Renal cortical epithelial cell (primary cell): ENCODE measurements around the gene CCL7. TPM values are rescaled to one million over a fixed set of nuclear protein-coding genes. Genes with fewer than 3 reads are reported as not detected.
"Not testable (repeated sequence)": the region's sequence is repeated elsewhere in the genome, so short reads cannot be mapped to it uniquely, and the experiment has no call there.

Experiments used
- DNase-seq: peaks from one replicate; pipeline ENCODE4 v3.0.0-alpha.2; 2011; ENCODE audit warnings: low read depth
- total RNA-seq: library from RNA; depleted of rRNA; stranded (reverse); fragments of >200 nt; gene quantifications from 2 replicates; pipeline ENCODE4 v1.2.3, GENCODE V29; 2014

The CCL7 gene
- total RNA-seq, result not detected in 2 replicates

DNA sequence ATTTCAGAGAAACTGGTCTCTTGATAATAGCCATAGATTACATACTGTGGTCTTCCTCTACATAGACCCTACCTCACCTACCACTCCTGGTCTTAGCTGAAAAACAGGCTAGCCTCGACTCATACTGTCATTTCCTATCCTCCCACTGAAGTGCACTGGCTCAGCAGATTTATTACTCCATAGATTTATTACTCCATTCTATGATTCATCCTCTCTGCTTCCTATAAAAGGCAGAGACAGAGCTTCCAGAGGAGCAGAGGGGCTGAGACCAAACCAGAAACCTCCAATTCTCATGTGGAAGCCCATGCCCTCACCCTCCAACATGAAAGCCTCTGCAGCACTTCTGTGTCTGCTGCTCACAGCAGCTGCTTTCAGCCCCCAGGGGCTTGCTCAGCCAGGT is at the start of gene CCL7:
Gene CCL7, plus strand, starts transcription at position 253 of the 400 bp plus-strand sequence. Its CDS starts 70 bp downstream, at position 323.
- DNase-seq, result peak; percentile 37

DNA sequence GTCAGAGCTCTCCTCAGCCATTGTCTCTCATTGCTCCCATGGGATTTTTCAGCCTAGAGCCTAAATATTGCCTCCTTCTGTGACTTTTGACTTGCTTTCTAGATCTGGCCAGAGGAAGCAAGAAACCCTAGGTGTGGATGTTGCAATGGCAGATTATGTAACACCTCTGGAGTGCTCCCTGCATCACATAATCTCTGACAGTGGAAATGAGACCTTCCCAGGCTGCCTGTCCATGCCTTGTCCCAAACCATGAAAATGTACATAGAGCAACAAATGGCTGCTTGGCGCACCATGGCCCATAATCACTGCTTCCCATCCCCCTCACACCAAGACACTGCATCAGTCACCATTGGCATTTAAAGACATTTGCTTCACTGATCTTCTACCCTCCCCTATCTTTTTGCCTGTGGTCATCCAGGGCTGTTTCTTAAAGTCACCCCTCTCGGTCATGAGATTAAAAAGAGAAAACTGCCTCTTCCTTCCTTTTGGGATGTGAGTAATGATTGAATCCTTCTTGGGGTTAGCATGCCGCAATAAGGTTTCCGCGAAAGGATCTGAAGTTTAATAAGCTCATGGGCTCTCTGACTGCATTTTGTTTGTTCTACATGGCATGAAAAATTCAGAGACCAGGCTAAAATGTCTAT is 49.1 kb upstream of the CCL7 start:
- peak; percentile 18 for DNase-seq

DNA sequence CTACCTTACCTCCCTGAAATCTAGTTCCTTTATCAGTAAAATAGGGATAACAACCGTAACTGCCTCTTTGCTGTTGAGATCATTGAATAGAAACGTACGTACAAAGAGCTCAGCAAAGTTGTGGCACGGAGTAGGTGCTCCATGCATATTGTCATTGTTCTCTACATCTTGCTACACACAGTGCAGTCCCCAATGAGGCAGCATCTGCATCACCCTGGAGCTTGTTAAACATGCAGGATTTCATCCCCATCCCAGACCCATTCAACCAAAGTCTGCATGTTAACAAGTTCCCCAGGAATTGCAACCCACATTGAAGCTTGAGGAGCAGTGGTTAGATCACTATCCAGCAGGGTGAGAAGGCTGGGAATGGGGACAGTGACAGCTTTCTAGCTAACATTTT is 48.6 kb upstream of the CCL7 start:
- no peak for DNase-seq

DNA sequence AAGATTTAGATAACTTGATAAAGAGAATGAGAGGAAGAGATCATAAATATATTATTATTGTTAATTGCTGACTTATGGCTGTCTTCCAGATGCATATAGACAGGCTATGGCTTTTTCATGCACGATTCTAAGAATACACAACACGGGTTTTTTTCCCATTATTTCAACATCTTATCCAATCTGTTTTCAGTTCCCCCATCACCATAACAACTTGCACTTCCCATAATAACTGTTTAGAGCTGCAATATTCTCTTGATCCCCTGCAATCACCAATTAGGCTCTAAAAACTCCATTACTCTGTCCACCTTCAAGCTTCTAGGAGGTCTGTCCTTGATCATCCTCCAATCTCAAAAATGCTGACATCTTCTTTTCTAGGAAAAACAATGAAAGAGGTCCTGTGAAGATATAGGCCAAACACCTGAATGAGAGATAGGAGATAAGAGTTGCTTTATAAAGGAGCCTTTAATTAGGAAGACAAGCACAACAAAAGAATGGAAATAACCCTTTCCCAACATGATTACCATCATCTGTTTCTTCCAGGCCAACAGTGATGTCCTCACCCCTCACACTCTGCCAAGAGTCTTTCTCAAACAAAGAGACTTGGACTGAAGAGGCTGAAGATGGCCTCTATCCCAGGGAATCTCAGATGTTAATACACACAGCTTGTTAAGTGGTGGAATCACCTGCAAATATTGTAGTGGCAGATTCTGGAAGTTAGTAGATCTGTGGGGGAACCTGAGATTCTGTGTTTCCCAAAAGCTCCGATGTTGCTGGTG is 47.1 kb upstream of the CCL7 start:
- DNase-seq, result no peak

DNA sequence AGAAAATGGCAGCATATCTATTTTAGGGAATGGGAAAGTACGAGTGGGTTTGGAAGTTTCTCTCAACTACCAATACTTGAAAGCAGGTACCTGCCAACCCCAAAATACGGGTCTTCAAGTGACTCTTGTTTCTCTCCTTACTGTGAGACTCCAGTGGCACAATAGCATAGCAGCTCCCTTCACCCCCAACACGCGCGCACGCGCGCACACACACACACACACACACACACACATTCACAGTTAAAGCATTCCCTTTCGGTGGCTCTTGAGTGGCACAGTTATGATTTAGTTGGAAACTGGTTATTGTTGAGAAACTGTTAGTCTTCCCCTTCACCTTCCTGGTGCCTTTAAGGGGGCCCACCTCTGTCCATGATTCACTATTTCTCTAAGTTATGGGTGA is 45.0 kb upstream of the CCL7 start:
- no peak for DNase-seq

DNA sequence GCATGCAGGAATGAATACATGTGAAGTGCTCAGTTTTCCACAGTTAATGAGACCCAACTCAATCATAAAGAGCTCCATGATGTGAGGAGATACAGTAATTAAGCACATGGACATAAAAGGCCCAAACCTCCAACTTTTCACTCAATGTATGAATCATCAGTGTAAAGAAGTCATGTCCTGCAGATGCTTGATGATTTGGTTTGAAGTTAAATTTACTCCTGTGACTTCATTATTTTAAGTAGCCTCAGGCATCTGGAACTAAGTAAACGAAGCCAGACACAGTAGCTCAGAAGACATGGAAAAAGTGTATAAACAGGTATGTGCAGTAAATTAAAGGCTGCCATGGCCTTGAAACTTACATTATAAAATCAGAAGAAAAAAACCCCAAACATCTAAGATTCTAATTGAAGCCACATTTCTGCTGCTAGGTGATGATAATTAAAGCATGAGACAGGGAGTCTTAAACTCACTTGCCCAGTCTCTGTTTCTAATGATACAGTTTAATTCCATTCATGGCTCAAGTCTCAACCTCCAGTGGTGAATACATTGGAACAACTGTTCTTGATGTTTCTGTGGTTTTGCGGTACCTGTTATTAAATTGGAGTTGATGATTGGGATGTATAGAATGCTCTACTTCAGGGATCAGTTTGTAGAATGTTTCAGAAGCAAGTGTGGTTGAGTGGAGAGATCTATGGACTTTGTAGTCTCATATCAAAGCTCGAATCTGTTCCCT is 43.8 kb upstream of the CCL7 start:
- peak; percentile 73 for DNase-seq

DNA sequence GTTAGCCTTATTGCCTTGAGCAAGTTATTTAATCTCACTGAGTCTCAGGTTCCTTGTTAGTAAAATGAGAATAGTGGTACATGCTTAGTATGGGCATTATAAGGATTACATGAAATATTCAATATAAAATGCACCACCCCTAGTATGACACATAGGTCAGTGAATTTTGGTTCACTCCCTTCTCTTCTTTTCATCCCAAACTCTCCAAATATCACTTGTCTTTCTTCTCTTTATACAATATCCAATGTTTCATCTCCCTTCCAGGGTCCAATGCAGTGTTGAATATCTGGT is 43.3 kb upstream of the CCL7 start:
- DNase-seq, result no peak

DNA sequence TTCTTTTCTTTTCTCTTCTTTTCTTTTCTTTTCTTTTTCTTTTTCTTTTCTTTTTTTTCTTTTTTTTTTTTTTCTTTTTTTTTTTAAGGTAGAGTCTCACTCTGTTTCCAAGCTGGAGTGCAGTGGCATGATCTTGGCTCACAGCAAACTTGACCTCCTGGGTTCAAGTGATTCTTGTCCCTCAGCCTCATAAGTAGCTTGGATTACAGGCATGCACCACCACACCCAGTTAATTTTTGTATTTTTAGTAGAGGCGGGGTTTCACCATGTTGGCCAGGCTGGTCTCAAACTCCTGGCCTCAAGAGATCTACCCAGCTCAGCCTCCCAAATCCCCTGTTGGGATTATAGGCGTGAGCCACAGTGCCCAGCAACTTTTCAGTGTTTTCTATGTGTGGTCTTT is 42.7 kb upstream of the CCL7 start:
- not testable (repeated sequence) for DNase-seq

DNA sequence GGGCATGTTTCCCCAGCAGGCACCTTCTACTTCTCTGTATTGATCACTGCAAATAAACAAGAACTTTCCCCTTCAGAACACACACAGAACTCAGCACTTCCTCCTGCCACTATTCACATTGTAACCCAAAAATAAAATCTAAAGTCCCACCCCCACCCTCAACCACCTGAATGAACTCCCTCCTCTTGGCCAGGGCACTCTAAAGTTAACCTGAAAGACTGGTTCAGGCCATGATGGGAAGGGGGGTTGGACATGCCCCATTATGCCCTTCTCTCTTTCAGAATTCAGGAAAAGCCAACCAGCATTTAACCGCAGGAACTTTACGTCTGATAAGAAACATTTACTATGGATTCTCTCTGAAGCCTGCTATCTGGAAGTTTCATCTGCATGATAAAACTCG is 42.3 kb upstream of the CCL7 start:
- DNase-seq, result no peak

DNA sequence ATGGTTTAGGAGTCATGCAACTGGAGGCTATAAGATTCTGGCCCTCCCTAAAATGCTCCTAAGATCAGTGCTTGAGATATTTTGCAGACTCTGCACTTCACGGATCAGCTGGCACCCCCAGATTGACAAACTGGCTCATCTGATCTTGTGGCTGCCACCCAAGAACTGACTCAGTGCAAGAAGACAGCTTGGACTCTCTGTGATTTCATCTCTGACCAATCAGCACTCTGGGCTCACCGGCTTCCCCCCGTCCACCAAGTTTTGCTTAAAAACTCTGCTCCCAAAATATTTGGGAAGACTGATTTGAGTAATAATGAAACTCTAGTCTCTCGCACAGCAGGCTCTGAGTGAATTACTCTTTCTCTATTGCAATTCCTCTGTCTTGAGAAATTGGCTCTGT is 41.2 kb upstream of the CCL7 start:
- no peak for DNase-seq

DNA sequence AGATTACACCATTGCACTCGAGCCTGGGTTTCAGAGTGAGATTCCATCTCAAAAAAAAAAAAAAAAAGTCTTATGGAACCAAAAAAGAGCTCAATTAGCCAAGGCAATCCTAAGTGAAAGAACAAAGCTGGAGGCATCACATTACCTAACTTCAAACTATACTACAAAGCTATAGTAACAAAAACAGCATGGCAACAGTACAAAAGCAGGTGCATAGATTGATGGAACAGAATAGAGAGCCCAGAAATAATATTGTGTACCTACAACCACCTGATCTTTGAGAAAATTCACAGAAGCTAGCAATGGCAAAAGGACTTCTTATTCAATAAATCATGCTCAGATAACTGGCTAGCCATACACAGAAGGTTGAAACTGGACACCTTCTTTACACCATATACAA is 39.7 kb upstream of the CCL7 start:
- no peak for DNase-seq

DNA sequence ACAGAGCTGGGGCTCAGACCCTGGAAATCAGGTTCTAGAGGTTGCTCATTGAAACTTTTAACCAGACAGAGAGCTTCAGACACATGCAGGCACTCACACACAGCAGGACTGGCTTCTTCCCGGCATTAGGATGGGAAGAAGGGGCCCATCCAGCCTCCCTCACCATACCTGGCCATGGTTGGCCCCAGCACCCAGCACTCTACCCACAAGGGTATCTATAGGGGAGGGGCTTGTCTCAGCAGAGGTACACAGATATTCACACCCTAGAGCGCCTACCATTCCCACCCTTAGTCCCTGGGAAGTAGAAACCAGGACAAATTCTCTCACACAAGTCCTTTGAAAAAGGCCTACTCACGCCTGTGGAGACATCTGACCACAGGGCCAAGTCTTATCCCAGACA is 35.4 kb upstream of the CCL7 start:
- DNase-seq, result no peak

DNA sequence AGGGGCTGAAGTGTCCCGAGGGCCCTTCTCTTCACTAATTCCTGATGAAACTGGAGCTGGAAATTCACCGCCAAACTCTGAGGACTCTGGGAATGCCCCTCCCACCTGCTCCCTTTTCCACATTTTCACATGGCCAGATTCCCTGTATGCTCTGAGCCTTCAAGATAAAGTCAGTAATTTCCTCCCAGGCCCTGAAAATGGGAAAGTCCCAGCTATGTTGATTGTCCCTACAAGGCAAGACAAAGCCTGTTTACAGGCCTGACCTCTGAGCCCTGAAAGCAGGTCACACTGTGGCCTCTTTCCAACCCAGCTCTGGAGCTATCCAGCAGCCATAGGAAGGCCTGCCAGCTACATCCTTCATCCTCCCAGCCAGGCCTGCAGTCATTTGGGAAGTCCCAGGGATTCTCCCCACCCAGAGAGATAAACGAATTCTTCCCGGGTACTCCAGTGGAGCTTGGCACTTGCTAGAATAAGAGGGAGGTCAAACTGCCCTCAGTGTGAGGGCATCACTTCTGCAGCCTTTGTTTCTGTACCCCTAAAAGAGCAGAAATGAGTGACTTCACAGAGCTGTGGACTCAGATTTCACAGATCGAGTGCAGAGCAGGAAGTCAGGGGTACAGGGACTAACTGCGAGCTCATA is 34.5 kb upstream of the CCL7 start:
- peak; percentile 56 for DNase-seq

DNA sequence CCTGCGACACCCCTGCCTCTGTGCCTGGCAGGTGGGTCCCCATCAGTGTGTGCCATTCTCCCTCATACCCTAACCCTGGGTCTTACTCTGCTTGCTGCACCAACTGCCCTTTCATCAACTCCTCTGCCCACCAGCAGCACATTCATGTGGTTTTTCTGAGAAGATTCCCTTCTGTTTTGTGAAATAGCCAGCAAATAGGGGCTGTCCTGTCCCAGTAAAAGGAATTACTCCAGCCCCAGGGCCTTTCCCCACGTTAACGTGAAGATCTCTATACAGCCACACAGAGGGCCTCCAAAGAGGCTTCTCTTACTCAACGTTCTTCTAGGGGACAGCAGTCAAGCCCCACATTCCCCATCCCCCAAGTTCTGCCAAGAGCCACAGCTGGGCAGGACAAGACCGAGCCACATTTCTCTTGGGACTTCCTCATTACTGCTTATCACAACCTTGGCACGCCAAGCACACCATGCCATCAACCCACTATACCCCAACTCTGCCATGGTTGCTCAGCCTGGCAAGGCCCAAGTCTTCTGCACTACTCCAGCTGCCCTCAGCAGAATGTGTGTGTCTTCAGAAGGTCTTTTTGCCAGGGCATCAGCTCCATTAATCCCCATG is 33.6 kb upstream of the CCL7 start:
- no peak for DNase-seq

DNA sequence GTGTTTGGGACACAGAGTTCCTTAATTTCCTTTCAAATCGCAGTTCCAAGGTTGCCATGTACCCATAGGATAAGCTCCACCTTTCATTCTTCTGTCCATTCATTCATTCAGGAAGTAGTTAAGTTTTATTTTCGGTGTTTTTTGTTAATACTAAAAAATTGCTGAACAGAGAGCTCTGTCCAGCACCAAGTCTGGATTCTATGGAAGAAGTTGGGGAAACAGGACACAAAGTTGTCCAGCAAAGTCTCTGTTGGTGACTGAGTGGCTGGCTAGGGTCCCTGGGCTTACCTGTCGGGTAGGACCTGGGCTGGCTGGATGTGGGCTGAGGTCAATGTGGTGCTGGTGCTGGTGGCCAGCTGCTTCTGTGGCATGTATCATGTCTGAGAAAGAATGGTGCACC is 32.6 kb upstream of the CCL7 start:
- no peak for DNase-seq

DNA sequence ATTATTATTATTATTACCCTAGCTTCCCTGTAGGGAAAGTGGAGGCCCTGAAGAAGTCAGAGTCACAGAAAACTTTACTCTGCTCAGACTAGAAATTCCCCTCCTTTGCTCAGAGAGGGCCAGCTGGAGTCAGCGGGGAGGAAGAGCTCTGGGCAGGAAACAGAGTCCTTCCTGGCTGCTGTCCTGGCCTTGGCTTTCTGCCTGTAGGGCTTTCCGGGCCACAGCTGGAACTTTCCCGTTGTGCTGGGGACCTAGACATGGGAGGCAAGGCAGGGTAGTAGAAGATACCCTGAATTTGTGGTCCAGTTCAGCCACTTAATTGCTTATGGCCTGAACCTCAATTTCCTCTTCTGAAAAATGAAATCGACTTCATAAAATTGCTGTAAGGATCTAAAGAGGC is 29.0 kb upstream of the CCL7 start:
- DNase-seq, result no peak

DNA sequence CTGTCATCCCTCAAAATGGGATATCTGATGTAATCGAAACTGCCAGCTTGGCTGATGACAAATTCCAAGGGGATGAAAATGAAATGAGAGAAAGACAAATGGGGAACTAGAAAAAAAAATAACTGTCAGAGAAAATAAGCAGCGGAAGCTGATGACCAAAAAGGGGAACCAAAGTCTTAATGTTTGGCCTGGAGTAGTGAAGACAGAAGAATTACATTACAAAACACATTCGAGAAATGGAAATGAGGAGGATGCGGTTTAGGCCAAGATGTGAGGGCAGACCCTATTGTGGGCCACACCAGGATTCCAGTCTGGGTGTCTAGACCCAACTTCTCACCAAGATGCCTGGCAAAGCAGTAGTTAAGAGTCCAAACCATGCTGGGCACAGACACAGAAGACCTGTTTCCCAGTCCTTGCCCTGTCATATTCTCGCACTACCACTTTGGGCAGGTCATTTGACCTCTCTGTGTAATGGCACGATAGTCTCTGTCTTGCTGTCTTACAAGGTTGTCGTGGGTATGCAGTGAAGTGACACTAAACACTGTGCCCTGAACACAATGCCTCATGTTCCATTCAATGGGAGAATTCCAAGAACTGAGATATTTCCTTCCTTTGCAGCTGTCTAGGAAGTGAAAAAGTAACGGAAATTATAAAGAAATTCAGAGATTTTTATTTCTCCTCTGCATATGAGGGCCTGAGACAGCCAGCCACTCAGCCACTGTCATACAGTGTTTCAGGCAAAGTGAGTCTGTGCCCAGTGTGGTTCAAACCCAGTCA is 27.2 kb upstream of the CCL7 start:
- no peak for DNase-seq

DNA sequence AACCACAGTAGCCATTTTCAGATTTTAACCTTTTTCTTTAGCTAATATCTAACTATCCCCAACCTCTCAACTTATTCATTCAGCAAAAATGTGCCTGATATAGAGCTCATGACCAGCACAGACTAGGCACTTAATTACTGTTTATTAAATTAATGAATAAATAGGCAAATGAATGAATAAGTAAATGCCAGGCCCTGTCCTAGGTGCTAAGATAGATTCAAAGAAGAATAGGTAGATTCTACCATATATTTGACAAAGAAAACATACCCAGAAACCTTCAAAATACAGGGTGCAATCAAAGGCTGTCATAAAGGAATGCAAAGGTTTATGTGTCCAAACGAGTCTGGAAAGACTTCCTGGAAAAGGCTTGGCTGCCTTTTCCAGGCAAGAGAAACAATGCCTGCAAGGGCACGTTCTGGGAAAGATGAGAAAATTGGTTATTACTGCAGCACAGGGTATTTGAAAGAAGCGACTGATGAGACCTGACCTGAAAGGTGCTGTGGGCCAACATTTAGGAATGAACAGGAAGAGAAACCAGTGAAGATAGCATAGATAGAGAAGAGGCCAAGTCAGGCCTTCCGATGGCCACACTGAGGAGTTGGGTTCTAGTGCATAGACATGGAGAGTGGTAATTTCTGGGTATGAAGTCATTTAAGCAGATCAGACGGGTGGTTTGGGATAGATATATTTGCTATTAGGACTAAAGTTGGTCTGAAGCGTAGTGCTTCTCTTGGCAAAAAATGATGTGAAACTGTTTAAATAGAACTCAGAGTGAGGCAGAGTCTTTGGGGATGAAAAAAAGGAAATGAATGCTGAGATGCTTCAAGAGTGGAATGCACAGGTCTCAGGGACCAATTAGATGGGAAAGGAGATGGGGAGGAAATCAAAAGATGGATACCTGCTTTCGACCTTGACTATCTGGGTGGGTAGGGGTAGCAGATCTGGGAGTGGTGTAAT is 26.4 kb upstream of the CCL7 start:
- no peak for DNase-seq

DNA sequence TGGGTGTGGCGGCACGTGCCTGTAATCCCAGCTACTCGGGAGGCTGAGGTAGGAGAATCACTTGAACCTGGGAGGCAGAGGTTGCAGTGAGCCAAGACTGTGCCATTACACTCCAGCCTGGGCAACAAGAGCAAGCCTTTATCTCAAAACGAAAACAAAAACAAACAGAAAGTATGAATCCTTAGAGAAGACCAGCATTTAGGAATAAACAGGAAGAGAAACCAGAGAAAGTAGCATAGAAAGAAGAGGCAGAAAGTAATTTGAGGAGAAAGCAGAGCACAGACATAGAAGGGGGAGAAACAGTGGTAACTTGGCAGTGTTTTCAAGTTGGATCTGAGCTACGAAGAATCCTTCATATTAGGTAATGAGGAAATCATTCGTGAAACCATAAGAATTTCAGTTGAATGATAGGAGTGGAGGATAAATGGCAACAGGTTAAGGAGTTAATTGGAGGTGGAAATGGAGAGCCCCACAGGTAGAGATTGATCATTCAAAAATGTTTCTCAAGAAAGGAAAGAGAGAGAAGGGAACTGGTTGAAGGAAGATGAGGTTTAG is 24.6 kb upstream of the CCL7 start:
- DNase-seq, result peak; percentile 36

DNA sequence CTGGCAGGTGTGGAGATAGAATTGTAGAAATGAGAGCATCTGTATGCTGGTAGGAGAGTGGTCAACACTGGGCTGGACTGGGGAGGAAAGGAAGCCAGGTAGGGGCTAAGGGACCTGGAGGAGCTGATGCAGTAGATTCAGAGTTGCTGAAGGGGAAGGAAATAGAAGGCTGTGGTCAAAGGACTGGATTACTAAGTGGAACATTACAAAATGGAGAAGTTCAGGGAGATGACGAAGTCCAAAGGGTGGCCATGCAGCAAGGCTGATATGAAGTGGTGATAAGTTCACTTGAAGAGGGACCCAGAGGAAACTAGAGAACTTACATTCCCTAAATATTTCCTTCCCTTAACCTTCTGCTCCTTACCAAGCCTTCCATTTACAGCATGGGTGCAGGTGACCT is 23.6 kb upstream of the CCL7 start:
- no peak for DNase-seq
